CD8-positive, alpha-beta memory T cell (primary cell): ENCODE results near the gene EID2B. TPM values are rescaled to one million over a fixed set of nuclear protein-coding genes. Genes with fewer than 3 reads are reported as not detected.

Experiments used
- CTCF ChIA-PET: fragments of 350-600 bp; sonication (Branson Sonifier 250); formaldehyde crosslinking; loops from one replicate; lab custom pipeline; 2021; ENCODE audit warnings: antibody characterized with exemption; lab: Charles Lee
- POLR2A ChIA-PET: fragments of 350-600 bp; sonication (Branson Sonifier 250); formaldehyde crosslinking; loops from one replicate; lab custom pipeline; 2021; ENCODE audit warnings: antibody characterized with exemption; lab: Charles Lee
- DNase-seq, 5 donors: peaks; one replicate each; pipeline versions ENCODE4 v3.0.0 to v3.0.0-alpha.2; 2020 to 2022; ENCODE audit warnings: mixed read lengths in 1 of 5
- H3K27ac ChIP-seq: one replicate; pipeline ENCODE4 v1.7.0; 2013; ENCODE audit warnings: low read depth, mild to moderate bottlenecking, low read length, moderate library complexity
- H3K27me3 ChIP-seq: 2 replicates; pipeline ENCODE4 v1.7.0; 2013; ENCODE audit warnings: low read length, mild to moderate bottlenecking; ENCODE audit not compliant: insufficient read depth, poor library complexity, severe bottlenecking
- H3K36me3 ChIP-seq: 2 replicates; pipeline ENCODE4 v1.7.0; 2013; ENCODE audit warnings: mild to moderate bottlenecking, low read length, moderate library complexity; ENCODE audit not compliant: insufficient read depth
- H3K4me1 ChIP-seq: 2 replicates; pipeline ENCODE4 v1.7.0; 2013; ENCODE audit warnings: mild to moderate bottlenecking, low read length, moderate library complexity; ENCODE audit not compliant: insufficient read depth
- H3K4me3 ChIP-seq: 2 replicates; pipeline ENCODE4 v1.7.0; 2013; ENCODE audit warnings: mild to moderate bottlenecking, low read length
- H3K9me3 ChIP-seq: 2 replicates; pipeline ENCODE4 v1.7.0; 2013; ENCODE audit warnings: mild to moderate bottlenecking, low read length
- H3K27ac Mint-ChIP-seq, 8 donors: one replicate each; pipeline ENCODE4 v1.8.0; 2020 to 2021; ENCODE audit warnings: mixed read lengths in 8 of 8, mild to moderate bottlenecking in 6 of 8, inconsistent platforms in 3 of 8, moderate library complexity in 3 of 8
- H3K27me3 Mint-ChIP-seq, 2 donors: one replicate each; pipeline ENCODE4 v1.8.0; 2020 to 2021; ENCODE audit warnings: mixed read lengths in 2 of 2, mild to moderate bottlenecking in 1 of 2, moderate library complexity in 1 of 2
- H3K36me3 Mint-ChIP-seq, 3 donors: one replicate each; pipeline ENCODE4 v1.8.0; 2020 to 2021; ENCODE audit warnings: mixed read lengths in 3 of 3, inconsistent platforms in 1 of 3, mild to moderate bottlenecking in 1 of 3
- H3K4me1 Mint-ChIP-seq, 3 donors: one replicate each; pipeline ENCODE4 v1.8.0; 2020 to 2021; ENCODE audit warnings: mixed read lengths in 3 of 3, inconsistent platforms in 1 of 3, mild to moderate bottlenecking in 1 of 3
- H3K4me3 Mint-ChIP-seq, 7 donors: one replicate each; pipeline ENCODE4 v1.8.0; 2020 to 2021; ENCODE audit warnings: mixed read lengths in 7 of 7, mild to moderate bottlenecking in 6 of 7, moderate library complexity in 4 of 7, inconsistent platforms in 2 of 7
- H3K9me3 Mint-ChIP-seq, 5 donors: one replicate each; pipeline ENCODE4 v1.8.0; 2020 to 2022; ENCODE audit warnings: mixed read lengths in 5 of 5, mild to moderate bottlenecking in 3 of 5, moderate library complexity in 2 of 5, inconsistent platforms in 1 of 5
- polyA plus RNA-seq: library from polyadenylated mRNA; unstranded; fragments of 300-500 nt; fragmentation: Illumina TruSeq; gene quantifications from one replicate; pipeline ENCODE4 v1.2.3, GENCODE V29; 2021
- total RNA-seq, 2 experiments: library from RNA; stranded (reverse); gene quantifications; one replicate each; pipeline ENCODE4 v1.2.3, GENCODE V29; 2021

The EID2B gene
- total and polyA plus RNA-seq, 3 experiments from 2014 or later = 3.4 to 8.5 (median 3.7) TPM

- Mint-ChIP-seq H3K4me3 (no peak overlapping the region), H3K9me3 (no peaks in the 10 kb centered on the region), H3K27me3 (peaks cover 5 to 6% of the 10 kb centered on the region in 2 donors), H3K27ac (no peak overlapping the region), H3K36me3 (peaks cover 0 to 6% (median 0%) of the 10 kb centered on the region in 3 donors), H3K4me1 (peaks cover 20 to 48% (median 36%) of the 10 kb centered on the region in 3 donors)
- Histone ChIP-seq H3K4me1 (peaks cover 48% of the 10 kb centered on the region), H3K9me3 (no peaks in the 10 kb centered on the region), H3K36me3 (no peaks in the 10 kb centered on the region), H3K27ac (no peak overlapping the region), H3K27me3 (no peaks in the 10 kb centered on the region), H3K4me3 (no peak overlapping the region)
- no peak for DNase-seq
- POLR2A ChIA-PET = no interaction called here
- CTCF ChIA-PET = interaction anchor here (1.1 kb wide), 1 partner anchor 9 kb away, joined by 3 read pairs; no protein-coding TSS in a partner anchor
Measured at GRCh38 chr19:39543477-39543857, 10.8 kb upstream of the EID2B start.

GRCh38 chr19:39542206-39542605, 9.6 kb upstream of the EID2B start:
- H3K27me3 Mint-ChIP-seq = peaks cover 5 to 6% of the 10 kb centered on the region in 2 donors
- H3K9me3 Mint-ChIP-seq = no peaks in the 10 kb centered on the region
- H3K27me3 ChIP-seq = no peaks in the 10 kb centered on the region
- H3K4me3 Mint-ChIP-seq = peak overlapping the region in 1 of 7 donors; percentile 60
- no peaks in the 10 kb centered on the region for H3K36me3 ChIP-seq
- POLR2A ChIA-PET = no interaction called here
- peaks cover 56% of the 10 kb centered on the region for H3K4me1 ChIP-seq
- peak overlapping the region in 3 of 8 donors; percentile 39 to 83 (median 53) for H3K27ac Mint-ChIP-seq
- CTCF ChIA-PET = interaction anchor here (1.0 to 1.5 kb wide), 4 partner anchors 8 to 102 kb away, joined by 3 to 8 read pairs (median 4); no protein-coding TSS in a partner anchor
- no peak for DNase-seq
- H3K9me3 ChIP-seq = no peaks in the 10 kb centered on the region
- H3K36me3 Mint-ChIP-seq = peaks cover 0 to 12% (median 0%) of the 10 kb centered on the region in 3 donors
- no peak overlapping the region for H3K27ac ChIP-seq
- peaks cover 28 to 57% (median 49%) of the 10 kb centered on the region in 3 donors for H3K4me1 Mint-ChIP-seq
- H3K4me3 ChIP-seq = no peak overlapping the region

GRCh38 chr19:39540333-39540673, 7.7 kb upstream of the EID2B start:
- no peaks in the 10 kb centered on the region for H3K36me3 ChIP-seq
- no peak overlapping the region for H3K27ac ChIP-seq
- DNase-seq = no peak
- peak overlapping the region; percentile 84 for H3K4me3 ChIP-seq
- H3K27me3 ChIP-seq = no peaks in the 10 kb centered on the region
- Mint-ChIP-seq H3K4me3 (peak overlapping the region; percentile 94 to 99 (median 98)), H3K27ac (peak overlapping the region; percentile 92 to 100 (median 98)), H3K36me3 (peaks cover 0 to 12% (median 0%) of the 10 kb centered on the region in 3 donors), H3K4me1 (peaks cover 34 to 55% (median 53%) of the 10 kb centered on the region in 3 donors), H3K9me3 (no peaks in the 10 kb centered on the region), H3K27me3 (peaks cover 3 to 7% of the 10 kb centered on the region in 2 donors)
- POLR2A ChIA-PET = no interaction called here
- H3K9me3 ChIP-seq = no peaks in the 10 kb centered on the region
- CTCF ChIA-PET = interaction anchor here (0.8 kb wide), 1 partner anchor 99 kb away, joined by 3 read pairs; no protein-coding TSS in a partner anchor
- H3K4me1 ChIP-seq = peaks cover 38% of the 10 kb centered on the region

GRCh38 chr19:39539518-39540332, 7.1 kb upstream of the EID2B start, which contains the start of gene EID2:
TSS of gene EID2 (minus strand) at chr19:39540161. CDS start at chr19:39540079, 82 bp downstream.
- Histone ChIP-seq H3K27me3 (no peaks in the 10 kb centered on the region), H3K9me3 (no peaks in the 10 kb centered on the region), H3K4me3 (peak within 1 kb of the TSS; percentile 84), H3K27ac (peak within 1 kb of the TSS; percentile 77), H3K36me3 (no peaks in the 10 kb centered on the region), H3K4me1 (peaks cover 34% of the 10 kb centered on the region)
- Mint-ChIP-seq H3K27me3 (peaks cover 0 to 7% of the 10 kb centered on the region in 2 donors), H3K4me1 (peaks cover 31 to 51% (median 48%) of the 10 kb centered on the region in 3 donors), H3K4me3 (peak within 1 kb of the TSS; percentile 96 to 99 (median 98)), H3K9me3 (no peaks in the 10 kb centered on the region), H3K27ac (peak within 1 kb of the TSS; percentile 92 to 100 (median 98)), H3K36me3 (peaks cover 0 to 12% (median 0%) of the 10 kb centered on the region in 3 donors)
- ChIA-PET POLR2A (no interaction called here), CTCF (interaction anchor here (0.9 to 1.1 kb wide), 2 partner anchors 12 to 104 kb away, joined by 3 to 4 read pairs; partner anchors contain the start of gene RPS16)
- DNase-seq = peak; percentile 89 to 96 (median 91)

GRCh38 chr19:39539165-39539517, 6.5 kb upstream of the EID2B start:
- peaks cover 30 to 45% (median 44%) of the 10 kb centered on the region in 3 donors for H3K4me1 Mint-ChIP-seq
- DNase-seq = no peak
- H3K9me3 ChIP-seq = no peaks in the 10 kb centered on the region
- H3K27ac Mint-ChIP-seq = peak overlapping the region; percentile 88 to 97 (median 96)
- no peaks in the 10 kb centered on the region for H3K27me3 ChIP-seq
- peak overlapping the region; percentile 86 to 97 (median 92) for H3K4me3 Mint-ChIP-seq
- H3K36me3 Mint-ChIP-seq = peaks cover 0 to 12% (median 0%) of the 10 kb centered on the region in 3 donors
- H3K36me3 ChIP-seq = no peaks in the 10 kb centered on the region
- peak overlapping the region; percentile 43 for H3K27ac ChIP-seq
- H3K4me1 ChIP-seq = peaks cover 28% of the 10 kb centered on the region
- peak overlapping the region; percentile 77 for H3K4me3 ChIP-seq
- POLR2A ChIA-PET = no interaction called here
- peaks cover 0 to 6% of the 10 kb centered on the region in 2 donors for H3K27me3 Mint-ChIP-seq
- no peaks in the 10 kb centered on the region for H3K9me3 Mint-ChIP-seq
- CTCF ChIA-PET = interaction anchor here (0.9 to 1.1 kb wide), 2 partner anchors 12 to 104 kb away, joined by 3 to 4 read pairs; partner anchors contain the start of gene RPS16

GRCh38 chr19:39533791-39534190, 1.1 kb upstream of the EID2B start:
- H3K36me3 ChIP-seq = no peaks in the 10 kb centered on the region
- no peaks in the 10 kb centered on the region for H3K9me3 Mint-ChIP-seq
- ChIA-PET POLR2A (no interaction called here), CTCF (interaction anchor here (0.9 to 3.2 kb wide), 16 partner anchors 9 to 440 kb away, joined by 3 to 22 read pairs (median 6); partner anchors contain the start of genes DLL3, MED29, PAF1 and PLEKHG2)
- peaks cover 0 to 12% (median 0%) of the 10 kb centered on the region in 3 donors for H3K36me3 Mint-ChIP-seq
- peaks cover 25% of the 10 kb centered on the region for H3K4me1 ChIP-seq
- H3K4me3 Mint-ChIP-seq = peak overlapping the region in 1 of 7 donors; percentile 64
- DNase-seq = no peak
- no peak overlapping the region for H3K27ac ChIP-seq
- no peak overlapping the region for H3K4me3 ChIP-seq
- no peak overlapping the region for H3K27ac Mint-ChIP-seq
- H3K4me1 Mint-ChIP-seq = peaks cover 28 to 52% (median 46%) of the 10 kb centered on the region in 3 donors
- H3K27me3 Mint-ChIP-seq = peaks cover 0 to 2% of the 10 kb centered on the region in 2 donors
- no peaks in the 10 kb centered on the region for H3K27me3 ChIP-seq
- H3K9me3 ChIP-seq = no peaks in the 10 kb centered on the region

GRCh38 chr19:39533003-39533512, 406 bp upstream of the EID2B start:
- POLR2A ChIA-PET = interaction anchor here (0.6 to 1.6 kb wide), 4 partner anchors 53 to 97 kb away, joined by 3 to 9 read pairs (median 4); partner anchors contain the start of genes RPS16, SUPT5H and TIMM50
- Histone ChIP-seq H3K4me1 (peaks cover 18% of the 10 kb centered on the region), H3K27me3 (no peaks in the 10 kb centered on the region), H3K9me3 (no peaks in the 10 kb centered on the region), H3K27ac (no peak overlapping the region), H3K36me3 (no peaks in the 10 kb centered on the region), H3K4me3 (peak overlapping the region; percentile 95)
- peaks cover 0 to 14% (median 0%) of the 10 kb centered on the region in 3 donors for H3K36me3 Mint-ChIP-seq
- CTCF ChIA-PET = interaction anchor here (0.7 to 3.2 kb wide), 20 partner anchors 8 to 439 kb away, joined by 3 to 22 read pairs (median 6); partner anchors contain the start of genes DLL3, MED29, PAF1 and PLEKHG2
- H3K4me1 Mint-ChIP-seq = peaks cover 28 to 50% (median 45%) of the 10 kb centered on the region in 3 donors
- peak overlapping the region; percentile 89 to 100 (median 93) for H3K4me3 Mint-ChIP-seq
- peak overlapping the region in 7 of 8 donors; percentile 63 to 96 (median 92) for H3K27ac Mint-ChIP-seq
- peaks cover 0 to 2% of the 10 kb centered on the region in 2 donors for H3K27me3 Mint-ChIP-seq
- no peaks in the 10 kb centered on the region for H3K9me3 Mint-ChIP-seq
- peak in 1 of 5 donors; percentile 20 for DNase-seq
